BE2C (cell line): ENCODE results near the gene NRXN3.

ENCODE experiments used
- DNase-seq: peaks from one replicate; pipeline ENCODE4 v3.0.0-alpha.2; 2020
- H3K27me3 ChIP-seq: fragments of 250-450 bp; sonication (Bioruptor Pico); 2 replicates; pipeline ENCODE4 v1.5.1; 2020; ENCODE audit warnings: mild to moderate bottlenecking
- H3K36me3 ChIP-seq: fragments of 250-450 bp; sonication (Bioruptor Pico); 2 replicates; pipeline ENCODE4 v1.5.1; 2020; ENCODE audit warnings: mild to moderate bottlenecking
- H3K4me1 ChIP-seq: fragments of 250-450 bp; sonication (Bioruptor Pico); 2 replicates; pipeline ENCODE4 v1.5.1; 2020
- H3K4me3 ChIP-seq: 2 replicates; pipeline ENCODE4 v1.5.1; 2011; ENCODE audit warnings: low read depth, low read length
- H3K9me3 ChIP-seq: fragments of 250-450 bp; sonication (Bioruptor Pico); 2 replicates; pipeline ENCODE4 v1.5.1; 2020
- CTCF ChIP-seq: IDR thresholded peaks from 2 replicates; pipeline ENCODE4 v1.5.1; 2012; ENCODE audit warnings: mild to moderate bottlenecking, low read depth, low read length

NRXN3 gene

GRCh38 chr14:79298373-79298772 is 1128.2 kb downstream of the NRXN3 start:
- no peaks in the 10 kb centered on the region for H3K9me3 ChIP-seq

GRCh38 chr14:79299162-79299561 is 1129.0 kb downstream of the NRXN3 start:
- H3K4me3 ChIP-seq, result no peak overlapping the region
- H3K4me1 ChIP-seq, result no peaks in the 10 kb centered on the region
- TF ChIP-seq CTCF, result no peak
- no peaks in the 10 kb centered on the region for H3K36me3 ChIP-seq
- H3K9me3 ChIP-seq, result no peaks in the 10 kb centered on the region
- H3K27me3 ChIP-seq, result no peaks in the 10 kb centered on the region
- no peak for DNase-seq

More at GRCh38 chr14:79298373-79298772, 1128.2 kb downstream of the NRXN3 start:
- no peak for DNase-seq
- Histone ChIP-seq H3K4me3 (no peak overlapping the region), H3K27me3 (no peaks in the 10 kb centered on the region), H3K36me3 (no peaks in the 10 kb centered on the region), H3K4me1 (no peaks in the 10 kb centered on the region)
- no peak for TF ChIP-seq CTCF

- DNase-seq, result no peak
- H3K27me3 ChIP-seq, result no peaks in the 10 kb centered on the region
- no peak overlapping the region for H3K4me3 ChIP-seq
- no peak for TF ChIP-seq CTCF
- no peaks in the 10 kb centered on the region for H3K4me1 ChIP-seq
- H3K9me3 ChIP-seq, result no peaks in the 10 kb centered on the region
- H3K36me3 ChIP-seq, result no peaks in the 10 kb centered on the region
These were observed 1134.1 kb downstream of the NRXN3 start for GRCh38 chr14:79304279-79304678.

GRCh38 chr14:79306546-79306945 is 1136.4 kb downstream of the NRXN3 start:
- Histone ChIP-seq H3K4me3 (no peak overlapping the region), H3K4me1 (no peaks in the 10 kb centered on the region), H3K27me3 (no peaks in the 10 kb centered on the region), H3K36me3 (no peaks in the 10 kb centered on the region), H3K9me3 (no peaks in the 10 kb centered on the region)
- DNase-seq, result no peak
- no peak for TF ChIP-seq CTCF

- Histone ChIP-seq H3K27me3 (no peaks in the 10 kb centered on the region), H3K9me3 (no peaks in the 10 kb centered on the region; the same call in 1 of the 2 replicates), H3K36me3 (no peaks in the 10 kb centered on the region), H3K4me3 (no peak overlapping the region), H3K4me1 (no peaks in the 10 kb centered on the region)
- no peak for TF ChIP-seq CTCF
- DNase-seq, result no peak
These were observed 1148.2 kb downstream of the NRXN3 start for GRCh38 chr14:79318371-79318770.

- TF ChIP-seq CTCF, result no peak
- H3K9me3 ChIP-seq, result no peaks in the 10 kb centered on the region; the same call in 1 of the 2 replicates
- no peaks in the 10 kb centered on the region for H3K4me1 ChIP-seq
- no peaks in the 10 kb centered on the region for H3K27me3 ChIP-seq
- DNase-seq, result no peak
- H3K36me3 ChIP-seq, result no peaks in the 10 kb centered on the region
- no peak overlapping the region for H3K4me3 ChIP-seq
These were observed 1150.4 kb downstream of the NRXN3 start for GRCh38 chr14:79320561-79320960.
